GM19397 (cell line): ENCODE results near the gene CACNA1I.

Source experiments
- ATAC-seq: cut with Tn5 transposase; IDR thresholded peaks from one replicate; pipeline ENCODE4 v1.9.1; 2021; ENCODE audit warnings: mild to moderate bottlenecking, moderate library complexity; ENCODE audit not compliant: unreplicated experiment

The CACNA1I gene

DNA sequence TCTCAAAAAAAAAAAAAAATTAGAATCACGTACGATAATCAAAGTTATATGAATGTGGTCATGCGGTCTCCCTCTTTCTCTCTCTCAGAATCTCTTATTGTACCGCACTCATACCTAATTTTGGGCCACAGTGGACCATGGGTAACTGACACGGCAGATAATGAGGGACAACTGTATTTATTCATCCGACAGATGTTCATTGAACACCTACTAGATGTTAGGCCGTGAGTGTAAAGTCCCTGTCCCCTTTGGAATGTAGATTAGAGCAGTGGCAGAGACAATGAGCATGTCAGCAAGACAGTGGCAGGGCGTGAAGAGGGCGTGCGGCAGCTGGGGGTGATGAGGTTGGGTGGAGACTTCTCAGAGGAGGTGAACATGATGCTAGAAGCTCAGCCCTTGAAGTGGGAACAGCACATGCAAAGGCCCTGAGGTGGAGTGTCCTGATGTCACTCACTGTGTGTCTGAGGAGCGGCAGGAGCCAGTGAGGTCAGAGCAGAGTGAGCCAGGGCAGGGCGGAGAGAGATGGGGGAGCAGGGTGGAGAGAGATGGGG, 25.1 kb downstream of the CACNA1I start:
- ATAC-seq = no peak

DNA sequence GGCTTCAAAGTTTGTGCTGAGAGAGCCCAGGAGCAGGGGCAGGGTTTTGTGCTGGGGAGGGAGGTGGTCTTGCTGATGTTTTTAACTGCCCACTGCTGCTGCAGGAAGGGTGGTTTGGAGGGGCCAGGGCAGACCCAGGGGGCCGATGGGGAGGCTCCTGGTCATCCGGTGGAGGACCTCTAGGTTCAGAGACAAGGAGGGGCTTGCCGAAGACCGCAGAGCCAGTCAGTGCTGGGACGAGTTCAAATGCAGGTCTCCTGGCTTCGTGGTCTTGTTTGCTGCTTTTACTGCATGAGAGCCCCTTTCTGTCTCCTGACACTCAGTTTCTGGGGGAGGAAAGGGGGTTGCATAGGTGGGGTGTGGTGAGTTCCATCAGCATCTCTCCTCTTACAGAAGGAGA, 26.0 kb downstream of the CACNA1I start:
- no peak for ATAC-seq

- ATAC-seq = no peak
Observed at GRCh38 chr22:39597236-39597869, 26.8 kb downstream of the CACNA1I start.

DNA sequence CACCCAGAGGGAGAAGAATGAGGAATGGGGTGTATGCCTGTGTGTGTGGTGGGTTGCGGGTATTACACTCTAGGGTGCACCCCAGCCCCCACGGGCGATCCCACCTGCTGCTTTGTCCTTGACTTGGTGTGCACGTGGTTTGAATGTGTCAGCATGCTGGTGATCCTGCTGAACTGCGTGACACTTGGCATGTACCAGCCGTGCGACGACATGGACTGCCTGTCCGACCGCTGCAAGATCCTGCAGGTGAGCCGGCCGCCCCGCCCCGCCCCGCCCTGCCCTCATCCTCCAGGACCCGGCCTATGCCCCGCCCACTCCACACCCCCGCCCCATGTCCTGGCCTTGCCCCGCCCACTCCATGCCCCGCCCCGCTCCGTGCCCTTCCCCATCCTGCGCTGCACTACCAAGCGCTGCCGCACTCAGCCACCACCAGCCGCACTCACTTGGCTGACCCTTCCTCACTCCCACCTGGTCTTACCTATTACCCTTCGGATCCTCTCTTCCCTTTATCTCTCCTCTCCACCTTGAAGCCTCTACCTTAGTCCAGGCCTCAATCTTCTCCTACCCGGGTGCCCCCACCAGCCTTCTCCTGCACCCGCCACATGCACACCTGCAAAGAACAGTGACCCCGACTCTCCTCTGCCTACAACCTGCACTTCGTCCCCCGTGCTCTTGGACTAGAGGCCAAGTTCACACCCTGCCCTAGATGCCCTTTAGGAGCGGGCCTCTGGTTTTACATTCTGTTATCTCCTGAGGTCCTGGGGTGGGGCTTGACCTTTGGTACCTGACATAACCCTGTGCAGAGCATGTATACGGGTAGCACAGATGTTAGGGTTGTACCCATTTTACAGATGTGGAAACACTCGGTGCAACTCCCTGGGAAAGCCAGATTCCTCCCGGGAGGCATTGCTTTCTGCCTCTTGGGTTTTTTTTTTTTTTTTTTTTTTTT, 27.7 kb downstream of the CACNA1I start:
- ATAC-seq = no peak

GRCh38 chr22:39600491-39601179, 30.1 kb downstream of the CACNA1I start:
- no peak for ATAC-seq

- no peak for ATAC-seq
Observed at GRCh38 chr22:39601180-39601535, 30.6 kb downstream of the CACNA1I start.

DNA sequence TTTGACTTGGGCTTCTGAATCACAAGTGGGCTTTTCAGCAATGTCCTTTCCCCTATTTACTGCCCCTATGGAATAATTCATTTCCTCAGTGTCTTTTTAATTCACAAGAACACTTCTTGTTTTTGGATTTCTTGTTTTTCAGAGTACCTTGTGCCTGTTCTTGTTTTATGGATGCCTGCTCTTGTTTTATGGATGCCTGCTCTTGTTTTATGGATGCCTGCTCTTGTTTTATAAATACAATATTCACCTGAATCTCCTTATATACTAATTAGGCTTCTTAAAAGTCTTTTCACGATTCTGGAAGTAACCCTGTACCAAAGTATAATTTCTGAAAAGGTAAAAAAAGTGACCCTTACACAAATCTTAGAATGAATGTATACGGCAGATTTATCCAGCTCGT, 32.8 kb downstream of the CACNA1I start:
- no peak for ATAC-seq

DNA sequence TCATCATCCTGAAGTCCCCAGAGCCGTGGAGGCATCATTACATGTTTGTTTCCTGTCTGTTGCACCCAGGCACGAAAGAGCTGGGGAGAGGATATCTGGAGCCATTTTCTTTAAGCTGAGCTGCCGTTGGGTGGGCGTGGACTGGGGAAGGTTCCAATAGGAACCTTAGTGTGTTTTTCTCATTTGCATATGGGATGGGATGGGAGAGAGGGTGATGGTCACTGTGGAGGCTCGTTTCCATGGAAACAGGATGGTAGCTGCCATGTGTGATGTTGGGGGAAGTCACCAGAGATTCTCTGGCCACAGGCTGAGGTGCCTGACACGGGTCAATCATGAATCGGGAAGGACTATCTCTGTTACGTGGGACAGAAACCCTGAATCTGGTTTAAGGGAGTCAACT, 39.7 kb downstream of the CACNA1I start:
- no peak for ATAC-seq

DNA sequence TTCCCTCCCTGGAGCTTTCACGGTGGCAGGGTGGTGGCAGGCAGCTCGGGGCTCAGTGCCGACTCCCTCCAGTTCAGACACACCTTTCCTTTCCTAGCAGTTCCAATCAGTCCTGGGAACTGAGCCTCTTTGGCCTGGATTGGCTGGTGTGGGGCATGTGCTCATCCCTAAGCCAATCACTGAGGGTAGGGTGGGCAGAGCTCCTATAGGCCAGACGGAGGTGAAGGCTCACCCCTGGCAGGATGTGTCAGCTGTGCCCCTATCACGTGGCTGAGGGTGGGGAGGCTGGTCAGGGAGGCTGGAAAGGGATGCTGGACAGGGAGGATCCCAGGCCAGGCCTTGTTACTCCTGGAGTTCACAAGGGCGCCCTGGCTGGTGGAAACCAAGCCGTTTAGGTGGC, 40.2 kb downstream of the CACNA1I start:
- no peak for ATAC-seq

- no peak for ATAC-seq
Observed at GRCh38 chr22:39611360-39611759, 40.8 kb downstream of the CACNA1I start.

DNA sequence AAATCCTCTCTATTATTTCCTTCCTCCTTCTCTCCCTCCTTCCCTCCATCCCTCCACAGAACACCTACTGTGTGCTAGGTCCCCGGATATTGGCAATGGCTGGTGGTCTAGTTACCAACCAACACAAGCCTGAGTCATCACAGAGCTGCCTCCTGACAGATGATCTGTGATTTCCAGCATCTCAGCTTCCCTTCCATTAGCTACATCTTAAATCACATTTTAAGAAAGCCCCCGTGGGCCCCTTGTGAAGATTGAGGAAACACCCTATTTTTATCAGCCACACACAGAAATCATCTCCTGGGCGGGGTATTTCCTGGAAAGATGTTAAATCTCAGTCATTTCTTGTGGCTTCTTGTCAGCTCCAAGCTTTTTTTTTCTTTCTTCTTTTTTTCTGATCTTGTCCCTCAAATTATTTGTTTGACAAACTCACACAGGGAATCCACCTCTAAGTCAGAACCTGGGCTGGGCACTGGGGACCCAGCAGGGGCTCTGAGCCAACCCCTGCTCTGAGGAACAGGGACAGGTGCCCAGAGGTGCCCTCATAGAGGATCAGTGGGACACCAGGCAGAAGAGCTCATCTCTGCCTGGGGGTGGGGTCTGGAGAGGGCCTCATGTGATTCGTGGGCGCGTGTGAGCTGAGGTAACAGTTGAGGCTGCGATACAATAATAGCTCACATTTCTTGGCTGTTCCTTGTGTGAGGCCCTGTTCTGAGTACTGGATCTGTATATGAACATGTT, 42.4 kb downstream of the CACNA1I start:
- ATAC-seq = no peak

DNA sequence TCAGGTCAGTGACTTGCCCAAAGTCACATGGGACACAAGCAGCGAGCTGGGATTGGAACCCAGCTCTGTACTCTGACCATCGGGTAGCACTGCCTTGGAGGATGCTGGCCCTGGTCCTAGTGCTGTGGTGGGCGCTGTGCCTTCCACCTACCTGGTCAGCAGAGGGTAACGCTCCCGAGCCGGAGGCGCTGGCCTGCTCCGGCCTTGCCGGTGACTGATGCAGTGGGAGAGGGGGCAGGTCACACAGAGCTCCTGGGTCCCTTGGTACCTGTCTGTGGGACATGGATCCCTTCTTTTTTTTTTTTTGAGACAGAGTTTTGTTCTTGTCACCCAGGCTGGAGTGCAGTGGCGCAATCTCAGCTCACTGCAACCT, 43.0 kb downstream of the CACNA1I start:
- ATAC-seq = no peak

GRCh38 chr22:39614442-39614841, 43.9 kb downstream of the CACNA1I start:
- no peak for ATAC-seq

DNA sequence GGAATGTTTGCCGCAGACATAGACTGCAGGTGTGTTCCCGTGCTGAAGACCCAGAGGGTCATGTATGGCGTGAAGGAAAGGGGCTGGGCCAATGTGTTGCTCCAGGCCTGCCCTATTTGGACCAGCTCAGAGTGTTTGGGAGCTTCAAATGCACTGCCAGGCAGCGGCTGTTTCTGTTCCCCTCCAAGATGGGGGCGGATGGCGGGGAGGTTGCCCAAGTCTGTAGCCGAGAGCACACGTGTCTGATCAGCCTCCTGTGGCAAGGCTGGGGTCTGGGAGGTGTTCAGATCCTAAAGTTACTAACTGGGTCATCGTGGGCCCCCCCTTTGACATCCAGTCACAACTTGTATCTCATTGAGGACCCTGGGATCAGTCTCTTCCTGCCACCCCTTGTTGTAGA, 45.5 kb downstream of the CACNA1I start:
- ATAC-seq = no peak

DNA sequence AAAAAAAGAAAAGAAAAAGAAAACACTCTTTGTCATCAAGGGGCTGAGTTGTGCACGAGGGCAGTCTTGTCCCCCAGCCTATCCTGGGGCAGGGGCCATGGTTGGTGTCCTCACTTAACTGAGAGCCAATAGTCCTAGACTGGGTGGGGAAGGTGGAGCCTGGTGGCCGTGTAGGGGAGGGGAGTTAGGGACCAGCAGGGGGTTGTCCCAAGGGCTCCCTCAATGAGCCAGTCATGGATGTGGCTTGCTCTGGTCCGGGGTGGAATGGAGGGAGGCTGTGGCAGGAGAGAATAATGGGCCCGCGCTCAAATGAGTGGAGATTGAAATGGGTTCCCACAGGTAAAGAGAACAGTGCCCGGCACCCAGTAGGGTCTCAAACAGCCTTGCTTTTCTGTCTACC, 46.2 kb downstream of the CACNA1I start:
- no peak for ATAC-seq

DNA sequence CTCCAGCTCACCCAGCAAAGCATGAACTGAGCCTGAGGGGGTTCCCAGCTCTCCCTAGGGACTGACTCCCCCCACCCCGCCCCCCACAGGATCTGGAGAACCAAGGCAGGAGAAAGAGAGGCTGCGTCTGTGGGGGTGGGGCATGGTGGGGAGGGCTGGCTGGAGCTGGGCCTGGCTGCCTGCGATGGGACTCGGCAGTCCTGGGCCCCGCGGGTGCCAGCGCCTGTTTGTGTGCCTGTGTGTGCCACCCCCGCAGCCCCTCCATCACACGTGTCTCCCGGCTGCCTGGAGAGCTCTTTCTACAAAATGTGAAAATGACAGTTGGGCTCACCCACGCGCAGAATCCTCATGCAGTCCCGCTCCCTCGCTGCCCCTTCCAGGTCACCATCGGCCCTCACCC, 46.8 kb downstream of the CACNA1I start:
- ATAC-seq = no peak

DNA sequence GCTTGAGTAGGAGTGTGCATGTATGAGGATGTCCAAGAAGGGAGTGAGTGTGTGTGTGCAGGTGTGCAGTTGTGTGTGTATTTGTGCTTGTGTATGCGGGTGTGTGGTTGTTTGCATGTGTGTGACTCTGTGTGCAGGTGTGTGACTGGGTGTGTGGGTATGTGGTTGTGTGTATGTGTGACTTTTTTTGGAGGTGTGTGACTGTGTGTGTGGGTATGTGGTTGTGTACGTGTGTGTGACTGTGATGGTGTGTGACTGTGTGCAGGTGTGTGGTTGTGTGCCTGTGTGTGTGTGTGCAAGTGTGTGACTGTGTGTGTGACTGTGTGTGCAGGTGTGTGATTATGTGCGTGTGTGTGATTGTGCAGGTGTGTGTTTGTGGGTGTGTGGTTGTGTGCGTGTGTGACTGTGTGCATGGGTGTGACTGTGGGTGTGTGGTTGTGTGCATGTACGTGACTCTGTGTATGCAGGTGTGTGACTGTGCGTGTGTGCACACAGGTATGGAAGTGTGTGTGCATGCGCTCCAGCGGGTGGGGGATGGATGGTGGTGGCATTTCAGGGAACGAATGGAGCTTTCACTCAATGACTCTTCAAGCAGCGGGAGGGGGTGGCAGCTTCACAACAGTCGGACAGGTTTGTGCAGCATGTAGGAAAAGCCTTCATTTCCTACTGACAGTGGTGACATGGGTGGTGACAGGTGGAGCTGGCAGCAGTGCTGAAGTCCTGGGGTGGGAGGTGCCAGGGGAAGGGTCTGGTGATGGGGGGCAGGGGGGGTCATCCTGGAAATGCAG, 47.6 kb downstream of the CACNA1I start:
- ATAC-seq = no peak

DNA sequence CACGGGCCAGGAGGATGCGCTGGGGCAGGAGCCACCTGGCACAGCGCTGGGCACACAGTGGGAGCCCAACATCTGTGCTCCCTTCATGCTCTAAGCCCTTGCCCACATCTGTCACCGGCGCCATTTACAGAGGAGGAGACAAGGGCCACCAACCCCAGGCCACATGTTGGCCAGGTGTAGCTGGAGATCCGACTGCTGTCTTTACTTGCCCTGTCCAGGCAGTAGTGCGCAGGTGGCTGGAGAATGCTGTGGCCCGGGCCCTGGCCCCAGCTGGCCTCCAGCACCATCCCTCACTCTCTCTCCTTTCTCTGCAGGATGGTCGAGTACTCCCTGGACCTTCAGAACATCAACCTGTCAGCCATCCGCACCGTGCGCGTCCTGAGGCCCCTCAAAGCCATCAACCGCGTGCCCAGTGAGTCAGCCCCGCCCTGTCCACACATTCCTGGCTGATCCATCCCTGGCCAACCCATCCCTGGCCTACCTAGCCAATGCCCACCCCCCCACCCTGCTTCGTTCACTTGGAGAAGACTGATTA, 48.5 kb downstream of the CACNA1I start:
- ATAC-seq = no peak

- no peak for ATAC-seq
Observed at GRCh38 chr22:39620924-39621690, 50.6 kb downstream of the CACNA1I start.
